WTC11 (cell line): ENCODE measurements around the gene CMBL. TPM values are rescaled to one million over a fixed set of nuclear protein-coding genes. Genes with fewer than 3 reads are reported as not detected.

Experiments used
- ATAC-seq: fragments of 200-7000 bp; cut with Tn5 transposase; 2 replicates; pipeline ENCODE4 v1.10.0; 2021; ENCODE audit warnings: mild to moderate bottlenecking, moderate library complexity
- CTCF ChIA-PET: fragments of 300-600 bp; sonication (Branson Sonifier 250); formaldehyde crosslinking; loops from one replicate; lab custom pipeline; 2021; ENCODE audit warnings: antibody characterized with exemption; lab: Charles Lee
- POLR2A ChIA-PET: fragments of 350-600 bp; sonication (Branson Sonifier 250); formaldehyde crosslinking; loops from one replicate; lab custom pipeline; 2021; ENCODE audit warnings: antibody characterized with exemption; lab: Charles Lee
- DNase-seq: peaks from one replicate; pipeline ENCODE4 v3.0.0; 2021; ENCODE audit warnings: low spot score
- H3K27ac Mint-ChIP-seq: 2 replicates; pipeline ENCODE4 v1.8.0; 2021; ENCODE audit warnings: mixed read lengths
- H3K27me3 Mint-ChIP-seq: 2 replicates; pipeline ENCODE4 v1.8.0; 2021; ENCODE audit warnings: low read depth, mild to moderate bottlenecking, moderate library complexity, mixed read lengths
- H3K36me3 Mint-ChIP-seq: 2 replicates; pipeline ENCODE4 v1.8.0; 2021; ENCODE audit warnings: mixed read lengths
- H3K4me1 Mint-ChIP-seq: 2 replicates; pipeline ENCODE4 v1.8.0; 2022; ENCODE audit warnings: mixed read lengths
- H3K4me3 Mint-ChIP-seq: 2 replicates; pipeline ENCODE4 v1.8.0; 2021; ENCODE audit warnings: mild to moderate bottlenecking, moderate library complexity, mixed read lengths
- H3K9me3 Mint-ChIP-seq: 2 replicates; pipeline ENCODE4 v1.8.0; 2021; ENCODE audit warnings: mixed read lengths
- CREM ChIP-seq: sonication (generic); formaldehyde crosslinking; IDR thresholded peaks from 2 replicates; pipeline ENCODE4 v1.8.1; 2022; ENCODE audit warnings: mild to moderate bottlenecking, missing genetic modification reagents, moderate library complexity
- FOXK1 ChIP-seq: sonication (generic); formaldehyde crosslinking; IDR thresholded peaks from 2 replicates; pipeline ENCODE4 v1.8.0; 2022; ENCODE audit warnings: mild to moderate bottlenecking, moderate library complexity, missing genetic modification reagents
- GTF2I ChIP-seq: fragments of 250-450 bp; sonication (Bioruptor Pico); conservative IDR thresholded peaks from 2 replicates; pipeline ENCODE4 v1.4.0; 2021; ENCODE audit warnings: mild to moderate bottlenecking
- JAZF1 ChIP-seq: fragments of 250-450 bp; sonication (Bioruptor Pico); IDR thresholded peaks from 2 replicates; pipeline ENCODE4 v1.9.0; 2021; ENCODE audit warnings: moderate library complexity, mild to moderate bottlenecking, inconsistent platforms
- RELA ChIP-seq: sonication (generic); formaldehyde crosslinking; IDR thresholded peaks from 2 replicates; pipeline ENCODE4 v1.8.1; 2022; ENCODE audit warnings: missing genetic modification reagents, mild to moderate bottlenecking, borderline replicate concordance
- RORB ChIP-seq: fragments of 250-450 bp; sonication (Bioruptor Pico); IDR thresholded peaks from 2 replicates; pipeline ENCODE4 v1.9.0; 2021; ENCODE audit warnings: mild to moderate bottlenecking
- SMAD4 ChIP-seq: sonication (generic); formaldehyde crosslinking; IDR thresholded peaks from 2 replicates; pipeline ENCODE4 v1.8.0; 2022; ENCODE audit warnings: mild to moderate bottlenecking, missing genetic modification reagents
- ZNF317 ChIP-seq: sonication (generic); formaldehyde crosslinking; IDR thresholded peaks from 2 replicates; pipeline ENCODE4 v1.8.1; 2023; ENCODE audit warnings: low read depth, mild to moderate bottlenecking, moderate library complexity, missing genetic modification reagents, borderline replicate concordance
- ZNF671 ChIP-seq: fragments of 250-450 bp; sonication (Bioruptor Pico); IDR thresholded peaks from 2 replicates; pipeline ENCODE4 v1.8.0; 2021; ENCODE audit warnings: mild to moderate bottlenecking
- total RNA-seq: library from RNA; stranded (reverse); gene quantifications from 3 replicates; pipeline ENCODE4 v1.2.3, GENCODE V29; 2021
- TF ChIP-seq, protein P1 (sequence below): sonication (generic); formaldehyde crosslinking; IDR thresholded peaks from 2 replicates; pipeline ENCODE4 v1.8.1; 2022; ENCODE audit warnings: mild to moderate bottlenecking, moderate library complexity, missing genetic modification reagents
- TF ChIP-seq, protein P2 (sequence below): sonication (generic); formaldehyde crosslinking; IDR thresholded peaks from 2 replicates; pipeline ENCODE4 v1.8.0; 2023; ENCODE audit warnings: missing genetic modification reagents
- TF ChIP-seq, protein P3 (sequence below): sonication (generic); formaldehyde crosslinking; IDR thresholded peaks from 2 replicates; pipeline ENCODE4 v1.8.1; 2022; ENCODE audit warnings: mild to moderate bottlenecking, missing genetic modification reagents, moderate library complexity, borderline replicate concordance
- TF ChIP-seq, protein P4 (sequence below): sonication (generic); formaldehyde crosslinking; IDR thresholded peaks from 2 replicates; pipeline ENCODE4 v1.8.1; 2022; ENCODE audit warnings: missing genetic modification reagents, borderline replicate concordance
- TF ChIP-seq, protein P5 (sequence below): fragments of 200-600 bp; IDR thresholded peaks from 2 replicates; pipeline ENCODE4 v1.8.0; 2022; ENCODE audit warnings: antibody characterized with exemption
- TF ChIP-seq, protein P6 (sequence below): sonication (generic); formaldehyde crosslinking; IDR thresholded peaks from 2 replicates; pipeline ENCODE4 v1.8.0; 2023; ENCODE audit warnings: missing genetic modification reagents, mild to moderate bottlenecking, borderline replicate concordance
- TF ChIP-seq, protein P7 (sequence below): sonication (generic); formaldehyde crosslinking; IDR thresholded peaks from 2 replicates; pipeline ENCODE4 v1.8.0; 2022; ENCODE audit warnings: mild to moderate bottlenecking, missing genetic modification reagents

Gene CMBL
- total RNA-seq, 1 experiment from 2014 or later: 34.0 TPM

DNA sequence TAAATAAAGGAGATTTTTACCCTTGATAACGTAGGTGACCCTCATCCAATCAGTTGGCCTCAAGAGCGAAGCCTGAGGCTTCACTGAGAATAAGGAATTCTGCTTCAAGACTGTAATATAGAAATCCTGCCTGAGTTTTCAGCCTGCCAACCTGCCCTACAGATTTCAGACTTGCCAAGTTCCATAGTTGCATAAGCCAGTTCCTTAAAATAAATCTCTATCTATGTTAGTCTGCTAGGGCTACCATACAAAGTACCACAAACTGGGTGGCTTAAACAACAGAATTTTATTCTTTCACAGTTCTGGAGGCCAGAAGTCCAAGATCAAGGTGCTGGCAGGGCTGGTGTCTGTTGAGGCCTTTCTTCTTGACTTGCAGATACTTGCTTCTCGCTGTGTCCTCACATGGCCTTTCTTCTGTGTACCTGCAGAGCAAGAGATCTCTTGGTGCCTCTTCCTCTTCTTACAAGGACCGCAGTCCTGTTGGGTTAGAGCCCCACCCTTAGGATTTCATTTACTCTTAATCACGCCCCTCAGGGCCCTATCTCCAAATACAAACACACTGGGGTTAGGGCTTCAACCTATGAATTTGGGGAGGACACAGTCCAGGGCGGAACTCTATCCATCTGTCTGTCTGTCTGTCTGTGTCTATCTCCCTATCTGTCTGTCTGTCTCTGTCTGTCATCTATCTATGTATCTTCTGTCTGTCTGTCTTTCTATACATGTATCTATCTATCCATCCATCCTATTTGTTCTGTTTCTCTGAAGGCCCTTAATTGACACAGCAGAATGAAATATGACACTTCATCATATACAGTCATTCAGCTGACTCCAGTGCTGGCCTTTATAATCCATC, 17.0 kb upstream of the CMBL start:
- ChIA-PET POLR2A (no interaction called here), CTCF (no interaction called here)
- ATAC-seq (no peak), DNase-seq (no peak)
- TF ChIP-seq ZNF317 (CRISPR knock-in tag): no peak
- TF ChIP-seq SMAD4 (CRISPR knock-in tag): no peak
- TF ChIP-seq, protein P1, sequence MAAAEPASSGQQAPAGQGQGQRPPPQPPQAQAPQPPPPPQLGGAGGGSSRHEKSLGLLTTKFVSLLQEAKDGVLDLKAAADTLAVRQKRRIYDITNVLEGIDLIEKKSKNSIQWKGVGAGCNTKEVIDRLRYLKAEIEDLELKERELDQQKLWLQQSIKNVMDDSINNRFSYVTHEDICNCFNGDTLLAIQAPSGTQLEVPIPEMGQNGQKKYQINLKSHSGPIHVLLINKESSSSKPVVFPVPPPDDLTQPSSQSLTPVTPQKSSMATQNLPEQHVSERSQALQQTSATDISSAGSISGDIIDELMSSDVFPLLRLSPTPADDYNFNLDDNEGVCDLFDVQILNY (CRISPR knock-in tag): no peak
- TF ChIP-seq, protein P2, sequence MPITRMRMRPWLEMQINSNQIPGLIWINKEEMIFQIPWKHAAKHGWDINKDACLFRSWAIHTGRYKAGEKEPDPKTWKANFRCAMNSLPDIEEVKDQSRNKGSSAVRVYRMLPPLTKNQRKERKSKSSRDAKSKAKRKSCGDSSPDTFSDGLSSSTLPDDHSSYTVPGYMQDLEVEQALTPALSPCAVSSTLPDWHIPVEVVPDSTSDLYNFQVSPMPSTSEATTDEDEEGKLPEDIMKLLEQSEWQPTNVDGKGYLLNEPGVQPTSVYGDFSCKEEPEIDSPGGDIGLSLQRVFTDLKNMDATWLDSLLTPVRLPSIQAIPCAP (CRISPR knock-in tag): no peak
- TF ChIP-seq GTF2I: no peak
- no peak for TF ChIP-seq JAZF1
- TF ChIP-seq FOXK1 (CRISPR knock-in tag): no peak
- H3K4me3 Mint-ChIP-seq: no peak overlapping the region
- no peaks in the 10 kb centered on the region for H3K36me3 Mint-ChIP-seq
- H3K4me1 Mint-ChIP-seq: no peaks in the 10 kb centered on the region
- no peak overlapping the region for H3K27ac Mint-ChIP-seq
- peaks cover 14% of the 10 kb centered on the region for H3K27me3 Mint-ChIP-seq
- H3K9me3 Mint-ChIP-seq: no peaks in the 10 kb centered on the region

DNA sequence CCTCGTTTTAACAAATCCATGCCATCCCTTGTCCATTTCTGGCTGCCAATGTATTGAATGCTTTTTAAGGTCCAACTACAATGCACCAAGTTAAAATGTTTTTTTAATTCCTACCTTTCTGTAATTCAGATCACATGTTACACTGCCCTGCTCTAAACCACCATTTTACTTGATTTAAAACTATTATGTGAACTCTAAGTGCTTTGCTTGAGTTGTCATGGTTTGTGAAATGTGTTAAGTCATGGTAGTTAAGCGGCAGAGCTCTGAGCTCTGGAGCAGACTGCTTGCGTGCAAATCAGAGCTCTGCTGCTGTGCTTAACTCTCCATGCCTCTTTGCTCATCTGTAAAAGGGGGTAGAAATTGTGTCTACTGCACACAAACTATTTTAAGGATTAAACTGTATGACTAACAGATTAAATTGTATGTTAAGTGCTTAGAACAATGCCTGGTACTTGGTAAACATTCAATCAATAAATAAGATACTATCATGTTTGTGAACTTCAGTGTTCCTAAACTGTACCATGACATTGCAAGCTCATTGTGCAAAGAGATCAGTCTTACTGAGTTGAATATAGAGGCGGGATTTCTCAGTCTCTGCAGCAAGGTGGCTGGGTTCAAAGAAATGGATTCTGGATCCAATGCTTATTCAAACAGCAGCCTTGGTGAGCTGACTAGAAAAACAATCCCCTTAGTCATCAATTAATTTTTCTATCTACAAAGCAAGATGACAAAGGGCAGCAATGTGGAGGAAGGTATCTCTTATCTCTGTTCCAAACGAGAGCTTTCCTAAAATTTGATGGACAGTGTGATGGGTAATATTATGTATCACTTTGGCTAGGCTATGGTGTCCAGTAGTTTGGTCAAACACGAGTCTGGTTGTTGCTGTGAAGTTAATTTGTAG, 16.1 kb upstream of the CMBL start:
- Mint-ChIP-seq H3K4me3 (no peak overlapping the region), H3K4me1 (no peaks in the 10 kb centered on the region)
- TF ChIP-seq JAZF1 (no peak), RELA (CRISPR knock-in tag) (no peak), CREM (CRISPR knock-in tag) (no peak)
- TF ChIP-seq, all 79 proteins: peak for 0
- ChIA-PET POLR2A (no interaction called here), CTCF (no interaction called here)
- DNase-seq: no peak
- H3K27ac Mint-ChIP-seq: no peak overlapping the region
- H3K9me3 Mint-ChIP-seq: no peaks in the 10 kb centered on the region
- peaks cover 6% of the 10 kb centered on the region for H3K27me3 Mint-ChIP-seq
- no peak for ATAC-seq
- H3K36me3 Mint-ChIP-seq: no peaks in the 10 kb centered on the region

DNA sequence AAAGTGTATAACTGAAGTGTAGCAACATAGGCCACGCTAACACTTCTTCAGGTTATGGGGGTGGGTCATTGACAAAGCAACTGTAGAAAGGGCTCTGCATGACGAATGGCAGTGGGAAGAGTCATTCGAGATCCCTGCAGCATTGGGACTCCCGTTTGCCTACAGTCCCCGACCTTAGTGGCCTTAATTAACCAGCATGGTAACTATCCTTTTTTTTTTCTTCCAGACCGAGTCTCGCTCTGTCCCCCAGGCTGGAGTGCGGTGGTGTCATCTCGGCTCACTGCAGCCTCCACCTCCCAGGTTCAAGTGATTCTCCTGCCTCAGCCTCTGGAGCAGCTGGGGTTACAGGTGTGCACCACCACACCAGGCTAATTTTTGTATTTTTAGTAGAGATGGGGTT, 14.2 kb upstream of the CMBL start:
- POLR2A ChIA-PET: no interaction called here
- TF ChIP-seq RORB (CRISPR knock-in tag) (no peak), ZNF671 (CRISPR knock-in tag) (no peak), JAZF1 (no peak)
- TF ChIP-seq, protein P3, sequence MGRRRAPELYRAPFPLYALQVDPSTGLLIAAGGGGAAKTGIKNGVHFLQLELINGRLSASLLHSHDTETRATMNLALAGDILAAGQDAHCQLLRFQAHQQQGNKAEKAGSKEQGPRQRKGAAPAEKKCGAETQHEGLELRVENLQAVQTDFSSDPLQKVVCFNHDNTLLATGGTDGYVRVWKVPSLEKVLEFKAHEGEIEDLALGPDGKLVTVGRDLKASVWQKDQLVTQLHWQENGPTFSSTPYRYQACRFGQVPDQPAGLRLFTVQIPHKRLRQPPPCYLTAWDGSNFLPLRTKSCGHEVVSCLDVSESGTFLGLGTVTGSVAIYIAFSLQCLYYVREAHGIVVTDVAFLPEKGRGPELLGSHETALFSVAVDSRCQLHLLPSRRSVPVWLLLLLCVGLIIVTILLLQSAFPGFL (CRISPR knock-in tag): no peak
- TF ChIP-seq, protein P4, sequence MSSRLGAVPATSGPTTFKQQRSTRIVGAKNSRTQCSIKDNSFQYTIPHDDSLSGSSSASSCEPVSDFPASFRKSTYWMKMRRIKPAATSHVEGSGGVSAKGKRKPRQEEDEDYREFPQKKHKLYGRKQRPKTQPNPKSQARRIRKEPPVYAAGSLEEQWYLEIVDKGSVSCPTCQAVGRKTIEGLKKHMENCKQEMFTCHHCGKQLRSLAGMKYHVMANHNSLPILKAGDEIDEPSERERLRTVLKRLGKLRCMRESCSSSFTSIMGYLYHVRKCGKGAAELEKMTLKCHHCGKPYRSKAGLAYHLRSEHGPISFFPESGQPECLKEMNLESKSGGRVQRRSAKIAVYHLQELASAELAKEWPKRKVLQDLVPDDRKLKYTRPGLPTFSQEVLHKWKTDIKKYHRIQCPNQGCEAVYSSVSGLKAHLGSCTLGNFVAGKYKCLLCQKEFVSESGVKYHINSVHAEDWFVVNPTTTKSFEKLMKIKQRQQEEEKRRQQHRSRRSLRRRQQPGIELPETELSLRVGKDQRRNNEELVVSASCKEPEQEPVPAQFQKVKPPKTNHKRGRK (CRISPR knock-in tag): no peak
- TF ChIP-seq, protein P5, sequence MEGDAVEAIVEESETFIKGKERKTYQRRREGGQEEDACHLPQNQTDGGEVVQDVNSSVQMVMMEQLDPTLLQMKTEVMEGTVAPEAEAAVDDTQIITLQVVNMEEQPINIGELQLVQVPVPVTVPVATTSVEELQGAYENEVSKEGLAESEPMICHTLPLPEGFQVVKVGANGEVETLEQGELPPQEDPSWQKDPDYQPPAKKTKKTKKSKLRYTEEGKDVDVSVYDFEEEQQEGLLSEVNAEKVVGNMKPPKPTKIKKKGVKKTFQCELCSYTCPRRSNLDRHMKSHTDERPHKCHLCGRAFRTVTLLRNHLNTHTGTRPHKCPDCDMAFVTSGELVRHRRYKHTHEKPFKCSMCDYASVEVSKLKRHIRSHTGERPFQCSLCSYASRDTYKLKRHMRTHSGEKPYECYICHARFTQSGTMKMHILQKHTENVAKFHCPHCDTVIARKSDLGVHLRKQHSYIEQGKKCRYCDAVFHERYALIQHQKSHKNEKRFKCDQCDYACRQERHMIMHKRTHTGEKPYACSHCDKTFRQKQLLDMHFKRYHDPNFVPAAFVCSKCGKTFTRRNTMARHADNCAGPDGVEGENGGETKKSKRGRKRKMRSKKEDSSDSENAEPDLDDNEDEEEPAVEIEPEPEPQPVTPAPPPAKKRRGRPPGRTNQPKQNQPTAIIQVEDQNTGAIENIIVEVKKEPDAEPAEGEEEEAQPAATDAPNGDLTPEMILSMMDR: no peak
- TF ChIP-seq, protein P6, sequence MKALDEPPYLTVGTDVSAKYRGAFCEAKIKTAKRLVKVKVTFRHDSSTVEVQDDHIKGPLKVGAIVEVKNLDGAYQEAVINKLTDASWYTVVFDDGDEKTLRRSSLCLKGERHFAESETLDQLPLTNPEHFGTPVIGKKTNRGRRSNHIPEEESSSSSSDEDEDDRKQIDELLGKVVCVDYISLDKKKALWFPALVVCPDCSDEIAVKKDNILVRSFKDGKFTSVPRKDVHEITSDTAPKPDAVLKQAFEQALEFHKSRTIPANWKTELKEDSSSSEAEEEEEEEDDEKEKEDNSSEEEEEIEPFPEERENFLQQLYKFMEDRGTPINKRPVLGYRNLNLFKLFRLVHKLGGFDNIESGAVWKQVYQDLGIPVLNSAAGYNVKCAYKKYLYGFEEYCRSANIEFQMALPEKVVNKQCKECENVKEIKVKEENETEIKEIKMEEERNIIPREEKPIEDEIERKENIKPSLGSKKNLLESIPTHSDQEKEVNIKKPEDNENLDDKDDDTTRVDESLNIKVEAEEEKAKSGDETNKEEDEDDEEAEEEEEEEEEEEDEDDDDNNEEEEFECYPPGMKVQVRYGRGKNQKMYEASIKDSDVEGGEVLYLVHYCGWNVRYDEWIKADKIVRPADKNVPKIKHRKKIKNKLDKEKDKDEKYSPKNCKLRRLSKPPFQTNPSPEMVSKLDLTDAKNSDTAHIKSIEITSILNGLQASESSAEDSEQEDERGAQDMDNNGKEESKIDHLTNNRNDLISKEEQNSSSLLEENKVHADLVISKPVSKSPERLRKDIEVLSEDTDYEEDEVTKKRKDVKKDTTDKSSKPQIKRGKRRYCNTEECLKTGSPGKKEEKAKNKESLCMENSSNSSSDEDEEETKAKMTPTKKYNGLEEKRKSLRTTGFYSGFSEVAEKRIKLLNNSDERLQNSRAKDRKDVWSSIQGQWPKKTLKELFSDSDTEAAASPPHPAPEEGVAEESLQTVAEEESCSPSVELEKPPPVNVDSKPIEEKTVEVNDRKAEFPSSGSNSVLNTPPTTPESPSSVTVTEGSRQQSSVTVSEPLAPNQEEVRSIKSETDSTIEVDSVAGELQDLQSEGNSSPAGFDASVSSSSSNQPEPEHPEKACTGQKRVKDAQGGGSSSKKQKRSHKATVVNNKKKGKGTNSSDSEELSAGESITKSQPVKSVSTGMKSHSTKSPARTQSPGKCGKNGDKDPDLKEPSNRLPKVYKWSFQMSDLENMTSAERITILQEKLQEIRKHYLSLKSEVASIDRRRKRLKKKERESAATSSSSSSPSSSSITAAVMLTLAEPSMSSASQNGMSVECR (CRISPR knock-in tag): no peak
- TF ChIP-seq, protein P7, sequence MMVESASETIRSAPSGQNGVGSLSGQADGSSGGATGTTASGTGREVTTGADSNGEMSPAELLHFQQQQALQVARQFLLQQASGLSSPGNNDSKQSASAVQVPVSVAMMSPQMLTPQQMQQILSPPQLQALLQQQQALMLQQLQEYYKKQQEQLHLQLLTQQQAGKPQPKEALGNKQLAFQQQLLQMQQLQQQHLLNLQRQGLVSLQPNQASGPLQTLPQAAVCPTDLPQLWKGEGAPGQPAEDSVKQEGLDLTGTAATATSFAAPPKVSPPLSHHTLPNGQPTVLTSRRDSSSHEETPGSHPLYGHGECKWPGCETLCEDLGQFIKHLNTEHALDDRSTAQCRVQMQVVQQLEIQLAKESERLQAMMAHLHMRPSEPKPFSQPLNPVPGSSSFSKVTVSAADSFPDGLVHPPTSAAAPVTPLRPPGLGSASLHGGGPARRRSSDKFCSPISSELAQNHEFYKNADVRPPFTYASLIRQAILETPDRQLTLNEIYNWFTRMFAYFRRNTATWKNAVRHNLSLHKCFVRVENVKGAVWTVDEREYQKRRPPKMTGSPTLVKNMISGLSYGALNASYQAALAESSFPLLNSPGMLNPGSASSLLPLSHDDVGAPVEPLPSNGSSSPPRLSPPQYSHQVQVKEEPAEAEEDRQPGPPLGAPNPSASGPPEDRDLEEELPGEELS: no peak
- TF ChIP-seq, all 79 proteins: peak for 0
- no peaks in the 10 kb centered on the region for H3K36me3 Mint-ChIP-seq
- no peak for DNase-seq
- H3K27ac Mint-ChIP-seq: no peak overlapping the region
- CTCF ChIA-PET: interaction anchor here (2.2 kb wide), 1 partner anchor 38 kb away, joined by 8 read pairs; no protein-coding TSS in a partner anchor
- peaks cover 4% of the 10 kb centered on the region for H3K27me3 Mint-ChIP-seq
- no peaks in the 10 kb centered on the region for H3K9me3 Mint-ChIP-seq
- no peak overlapping the region for H3K4me3 Mint-ChIP-seq
- no peak for ATAC-seq
- no peaks in the 10 kb centered on the region for H3K4me1 Mint-ChIP-seq
